Activated CD8-positive, alpha-beta memory T cell treated with anti-CD3 and anti-CD28 coated beads for 4 hours (primary cell): ENCODE measurements around the gene MRTFA.
"Not testable (repeated sequence)": the region's sequence is repeated elsewhere in the genome, so short reads cannot be mapped to it uniquely, and the experiment has no call there.

Experiments used
- DNase-seq, 2 donors: peaks; one replicate each; pipeline ENCODE4 v3.0.0-alpha.2; 2020; ENCODE audit warnings: low read depth in 2 of 2

MRTFA gene

DNA sequence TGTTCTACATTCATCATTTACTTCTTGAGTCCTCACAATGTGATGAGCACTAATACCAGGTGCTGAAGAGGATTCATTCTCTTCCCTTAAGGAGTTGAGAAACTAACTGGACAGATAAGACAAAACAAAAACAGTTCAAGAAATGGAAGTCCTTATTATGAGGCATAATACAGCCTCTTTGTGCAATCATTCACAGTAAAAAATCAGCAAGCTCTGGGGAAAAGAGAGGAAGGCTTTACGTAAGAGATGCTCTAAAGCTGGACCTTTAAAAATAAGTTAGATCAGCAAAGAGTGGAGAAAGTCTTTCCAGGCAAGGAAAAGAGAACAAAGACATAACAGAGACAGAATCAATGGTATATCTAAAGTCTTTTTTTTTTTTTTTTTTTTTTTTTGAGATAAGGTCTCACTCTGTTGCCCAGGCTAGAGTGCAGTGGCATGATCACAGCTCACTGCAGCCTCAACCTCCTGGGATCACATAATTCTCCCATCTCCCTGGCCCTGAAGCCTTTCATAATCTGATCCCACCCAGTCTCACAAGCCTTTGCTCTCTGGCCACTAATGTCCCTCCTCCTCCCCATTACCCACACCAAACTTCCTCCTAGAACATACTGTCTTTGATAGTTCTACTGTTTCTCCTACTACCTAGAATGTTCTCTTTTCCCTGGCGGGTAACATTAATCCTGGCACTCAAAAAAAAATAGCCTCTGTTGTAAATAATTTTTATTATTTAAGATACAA lies 40.9 kb downstream of the MRTFA start:
- no peak for DNase-seq

DNA sequence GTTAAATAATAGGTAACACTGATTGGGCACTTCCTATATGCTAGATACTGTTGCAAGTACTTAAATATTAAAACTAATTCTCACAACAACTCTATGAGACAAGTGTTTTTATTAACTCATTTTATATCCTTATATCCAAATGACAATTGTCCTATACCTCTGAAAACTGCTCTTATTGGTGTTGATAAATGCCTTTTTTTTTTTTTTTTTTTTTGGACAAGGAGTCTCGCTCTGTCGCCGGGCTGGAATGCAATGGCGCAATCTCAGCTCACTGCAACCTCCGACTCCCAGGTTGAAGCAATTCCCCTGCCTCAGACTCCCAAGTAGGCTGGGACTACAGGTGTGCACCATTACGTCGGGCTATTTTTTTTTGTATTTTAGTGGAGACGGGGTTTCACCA lies 41.6 kb downstream of the MRTFA start:
- DNase-seq = no peak

DNA sequence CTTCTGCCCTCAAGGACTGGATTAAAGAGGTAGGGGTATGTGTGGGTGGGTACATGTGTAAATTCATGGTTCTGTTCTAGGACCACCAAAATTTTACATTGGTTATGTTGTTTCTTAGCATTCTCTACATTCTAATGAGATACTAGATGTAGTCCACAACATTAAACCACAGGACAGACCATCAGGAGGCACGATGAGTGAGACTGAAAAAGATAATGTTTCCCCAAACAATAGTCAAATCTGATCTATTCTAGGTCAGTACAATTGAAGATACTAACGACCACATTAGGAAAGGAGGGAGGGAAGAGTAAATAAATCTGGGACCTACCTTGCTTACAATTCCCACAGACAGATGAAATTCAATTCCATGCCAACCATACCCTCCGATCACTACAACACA lies 42.2 kb downstream of the MRTFA start:
- DNase-seq = no peak

GRCh38 chr22:40593460-40594273 lies 42.9 kb downstream of the MRTFA start:
- DNase-seq = no peak

DNA sequence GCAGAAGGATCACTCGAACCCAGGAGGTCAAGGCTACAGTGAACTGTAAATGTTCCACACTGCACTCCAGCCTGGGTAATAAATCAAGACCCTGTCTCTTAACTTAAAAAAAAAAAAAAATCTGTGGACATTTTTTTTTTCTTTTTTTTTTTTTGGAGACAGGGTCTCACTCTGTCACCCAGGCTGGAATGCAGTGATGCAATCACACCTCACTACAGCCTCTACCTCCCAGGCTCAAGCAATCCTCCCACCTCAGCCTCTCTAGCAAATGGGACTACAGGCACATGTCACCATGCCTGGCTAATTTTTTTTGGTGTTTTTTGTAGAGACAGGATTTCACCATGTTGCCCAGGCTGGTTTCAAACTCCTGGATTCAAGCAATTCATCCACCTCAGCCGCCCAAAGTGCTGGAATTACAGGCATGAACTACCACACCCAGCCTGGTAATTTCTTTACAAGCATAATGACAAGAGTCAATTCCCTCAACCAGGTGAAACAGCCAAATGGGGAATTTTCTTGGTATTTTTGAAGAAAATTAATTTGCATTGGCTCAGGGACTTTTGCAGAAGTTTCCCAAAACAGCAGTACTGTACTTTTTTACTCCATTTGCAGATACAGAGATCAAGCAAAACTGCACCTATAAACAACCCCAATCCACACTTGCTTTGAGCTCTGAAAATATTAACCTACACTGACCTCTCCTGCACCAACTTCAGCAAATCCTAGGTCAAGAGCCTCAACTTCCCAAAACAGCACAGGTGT lies 44.0 kb downstream of the MRTFA start:
- DNase-seq = no peak

DNA sequence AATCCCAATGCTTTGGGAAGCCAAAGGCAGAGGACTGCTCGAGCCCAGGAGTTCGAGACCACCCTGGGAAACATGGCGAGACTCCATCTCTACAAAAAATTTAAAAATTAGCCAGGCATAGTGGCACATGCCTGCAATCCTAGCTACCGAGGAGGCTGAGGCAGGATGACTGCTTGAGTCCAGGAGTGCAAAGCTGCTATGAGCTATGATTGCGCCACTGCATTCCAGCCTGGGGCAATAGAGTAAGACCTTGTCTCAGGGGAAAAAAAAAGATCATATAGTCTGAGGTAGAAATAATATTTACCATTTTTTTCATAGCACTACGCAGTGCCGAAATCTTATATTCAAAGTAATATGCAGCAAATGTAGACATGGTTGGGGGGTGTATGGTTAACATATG lies 47.8 kb downstream of the MRTFA start:
- no peak for DNase-seq

- DNase-seq = no peak
Measured at GRCh38 chr22:40586781-40587180, 49.7 kb downstream of the MRTFA start.

GRCh38 chr22:40585310-40585751 lies 51.2 kb downstream of the MRTFA start:
- DNase-seq = no peak

DNA sequence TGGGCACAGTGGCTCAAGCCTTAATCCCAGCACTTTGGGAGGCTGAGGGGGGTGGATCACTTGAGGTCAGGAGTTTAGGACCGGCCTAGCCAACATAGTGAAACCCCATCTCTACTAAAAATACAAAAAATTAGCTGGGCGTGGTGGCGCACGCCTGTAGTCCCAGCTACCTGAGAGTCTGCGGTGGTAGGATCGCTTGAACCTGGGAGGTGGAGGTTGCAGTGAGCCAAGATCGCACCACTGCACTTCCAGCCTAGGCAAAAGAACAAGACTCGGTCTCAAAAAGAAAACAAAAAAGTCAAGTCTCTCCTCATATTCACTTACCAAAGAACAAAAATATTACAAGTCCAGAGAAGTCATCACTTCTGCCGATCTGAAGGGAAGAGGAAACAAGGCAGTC lies 51.8 kb downstream of the MRTFA start:
- not testable (repeated sequence) for DNase-seq

- no peak for DNase-seq
Measured at GRCh38 chr22:40583053-40583741, 53.3 kb downstream of the MRTFA start.

DNA sequence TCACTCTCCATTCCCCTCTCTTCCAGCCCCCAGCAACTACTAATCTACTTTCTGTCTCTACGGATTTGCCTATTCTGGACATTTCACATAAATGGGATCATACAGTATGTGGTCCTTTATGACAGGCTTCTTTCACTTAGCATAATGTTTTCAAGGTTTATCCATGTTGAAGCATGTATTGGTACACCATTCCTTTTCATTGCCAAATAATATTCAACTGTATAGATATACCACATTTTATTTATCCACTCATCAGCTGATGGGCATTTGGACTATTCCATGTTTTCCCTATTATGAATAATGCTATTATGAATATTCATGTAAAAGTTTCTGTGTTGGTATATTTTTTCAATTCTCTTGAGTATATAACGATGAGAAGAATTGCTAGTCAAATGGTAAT lies 54.5 kb downstream of the MRTFA start:
- no peak for DNase-seq

GRCh38 chr22:40580631-40581030 lies 55.9 kb downstream of the MRTFA start:
- no peak for DNase-seq

DNA sequence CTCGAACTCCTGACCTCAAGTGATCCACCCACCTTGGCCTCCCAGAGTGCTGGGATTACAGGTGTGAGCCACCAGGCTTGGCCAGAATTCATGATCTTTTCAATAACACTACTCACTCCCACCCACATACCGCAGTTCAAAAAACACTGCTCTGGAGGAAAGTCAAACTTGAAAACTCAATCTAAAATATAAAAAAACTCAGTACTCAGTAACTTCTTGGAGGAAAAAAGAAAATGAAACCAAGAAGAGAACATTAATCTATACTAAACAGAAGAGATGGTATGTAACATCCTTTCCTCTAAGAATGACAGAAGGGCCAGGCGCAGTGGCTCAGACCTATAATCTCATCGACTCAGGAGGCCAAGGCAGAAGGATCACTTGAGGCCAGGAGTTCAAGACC lies 58.3 kb downstream of the MRTFA start:
- no peak for DNase-seq

DNA sequence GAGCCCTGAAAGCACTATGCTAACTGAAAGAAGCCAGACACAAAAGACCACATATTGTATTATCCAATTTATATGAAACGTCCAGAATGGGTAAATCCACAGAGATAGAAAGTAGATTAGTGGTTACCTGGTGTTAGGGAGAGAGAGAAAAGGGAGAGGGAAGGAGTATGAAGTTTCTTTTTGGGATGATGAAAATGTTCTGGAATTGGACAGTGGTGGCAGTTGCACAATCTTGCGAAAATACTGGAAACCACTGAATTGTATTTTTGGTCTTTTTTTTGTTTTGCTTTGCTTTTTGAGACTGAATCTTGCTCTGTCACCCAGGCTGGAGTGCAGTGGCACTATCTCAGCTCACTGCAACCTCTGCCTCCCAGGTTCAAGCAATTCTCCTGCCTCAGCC lies 63.5 kb downstream of the MRTFA start:
- DNase-seq = no peak

DNA sequence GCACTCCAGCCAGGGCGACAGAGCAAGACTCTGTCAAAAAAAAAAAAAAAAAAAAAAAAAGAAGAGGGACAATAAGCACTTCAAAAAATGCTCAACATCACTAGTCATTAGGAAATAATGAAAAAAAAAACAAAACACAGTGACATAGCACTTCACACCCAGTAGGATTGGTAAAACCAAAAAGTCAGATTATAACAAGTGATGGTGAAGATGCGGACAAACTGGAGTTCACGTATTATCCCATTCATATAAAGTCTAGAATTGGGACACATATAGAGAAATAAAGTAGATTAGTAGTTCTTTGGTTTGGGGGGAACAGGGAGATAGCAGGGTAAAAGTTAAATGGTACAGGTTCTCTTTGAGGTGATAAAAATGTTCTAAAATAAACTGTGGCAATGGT lies 64.6 kb downstream of the MRTFA start:
- no peak for DNase-seq

DNA sequence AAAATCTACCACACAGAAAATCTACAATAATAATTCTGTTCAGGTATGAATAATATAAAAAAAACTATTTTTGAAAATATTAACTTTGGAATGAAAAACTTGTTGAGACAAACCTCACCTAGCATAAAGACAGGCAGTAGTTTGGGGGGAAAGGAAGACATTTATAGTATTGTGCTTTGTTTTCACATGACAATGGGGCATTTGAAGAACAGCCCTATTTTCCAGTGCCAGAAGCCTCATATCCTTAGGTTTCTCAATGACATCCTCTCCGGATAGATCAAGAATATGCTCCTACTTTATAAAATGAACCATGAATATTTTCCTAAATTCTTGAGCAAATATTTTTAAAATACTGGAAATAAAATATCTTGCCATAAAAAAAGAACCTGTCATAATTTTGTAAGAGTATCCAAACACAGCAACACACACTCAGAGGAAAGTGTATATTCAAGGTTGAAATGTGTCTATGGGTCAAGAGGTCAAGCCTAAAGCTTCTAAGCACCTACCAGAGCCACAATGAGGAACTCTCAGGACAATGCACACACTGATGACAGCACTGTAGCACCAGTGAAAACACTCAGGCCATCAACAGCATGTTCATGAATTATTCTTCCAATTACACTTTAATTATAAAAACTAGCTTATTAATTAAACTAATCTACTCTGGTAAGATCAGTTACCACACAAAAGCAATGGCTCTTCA lies 68.7 kb downstream of the MRTFA start:
- no peak for DNase-seq

- no peak for DNase-seq
Measured at GRCh38 chr22:40567106-40567505, 69.4 kb downstream of the MRTFA start.

GRCh38 chr22:40560994-40561515 lies 75.5 kb downstream of the MRTFA start:
- DNase-seq = no peak

- DNase-seq = no peak
Measured at GRCh38 chr22:40560551-40560950, 76.0 kb downstream of the MRTFA start.

DNA sequence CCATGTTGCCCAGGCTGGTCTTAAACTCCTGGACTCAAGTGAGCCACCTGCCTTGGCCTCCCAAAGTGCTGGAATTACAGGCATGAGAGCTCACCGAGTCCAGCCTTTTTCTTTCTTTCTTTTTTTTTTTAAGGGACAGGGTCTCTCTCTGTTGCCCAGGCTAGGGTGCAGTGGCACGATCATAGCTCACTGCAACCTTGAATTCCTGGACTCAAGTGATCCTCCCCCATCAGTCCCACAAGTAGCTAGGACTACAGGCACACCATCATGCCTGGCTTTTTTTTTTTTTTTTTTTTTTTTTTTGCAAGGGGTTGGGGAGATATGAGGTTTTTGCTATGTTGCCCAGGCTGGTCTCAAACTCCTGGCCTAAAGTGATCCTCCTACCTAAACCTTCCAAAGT lies 78.5 kb downstream of the MRTFA start:
- no peak for DNase-seq

DNA sequence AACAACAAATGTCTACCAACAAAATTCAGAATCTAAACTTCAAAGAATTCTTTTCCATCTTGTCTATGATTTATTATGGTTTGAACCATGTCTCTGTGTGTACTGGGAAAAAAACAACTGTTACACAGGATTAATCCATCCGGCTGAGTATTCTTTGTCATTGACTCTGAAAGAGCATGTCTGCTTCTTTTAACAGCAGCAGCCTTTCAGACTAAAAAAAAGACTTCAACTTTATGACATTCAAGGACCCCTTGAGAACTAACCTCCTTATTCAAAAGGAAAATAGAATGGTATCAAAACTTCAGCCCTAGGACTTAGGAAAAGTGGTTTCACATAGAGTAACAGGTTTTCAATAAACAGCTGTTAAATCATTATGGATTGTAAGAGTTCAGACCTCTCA lies 79.9 kb downstream of the MRTFA start:
- no peak for DNase-seq
